HG03342 (cell line): ENCODE data around the gene TET3.
"Not testable (repeated sequence)": the region's sequence is repeated elsewhere in the genome, so short reads cannot be mapped to it uniquely, and the experiment has no call there.

Source experiments
- ATAC-seq: cut with Tn5 transposase; IDR thresholded peaks from one replicate; pipeline ENCODE4 v1.9.1; 2021; ENCODE audit warnings: mild to moderate bottlenecking, moderate library complexity; ENCODE audit not compliant: unreplicated experiment

TET3 gene

GRCh38 chr2:73984203-73984921, at the start of gene TET3:
TSS of gene TET3 (plus strand) at chr2:73984910. CDS start at chr2:73986404, 1,494 bp downstream.
- peak; percentile 37 for ATAC-seq

GRCh38 chr2:73935641-73936040, 49.1 kb upstream of the TET3 start:
- no peak for ATAC-seq

GRCh38 chr2:73937103-73937885, 47.4 kb upstream of the TET3 start:
- no peak for ATAC-seq

- ATAC-seq: no peak
Observed at GRCh38 chr2:73937899-73938298, 46.8 kb upstream of the TET3 start.

- ATAC-seq: no peak
Observed at GRCh38 chr2:73938718-73939352, 45.9 kb upstream of the TET3 start.

GRCh38 chr2:73939419-73939818, 45.3 kb upstream of the TET3 start:
- ATAC-seq: no peak

GRCh38 chr2:73940066-73940465, 44.6 kb upstream of the TET3 start:
- ATAC-seq: not testable (repeated sequence)

- ATAC-seq: no peak
Observed at GRCh38 chr2:73942664-73943063, 42.0 kb upstream of the TET3 start.

- no peak for ATAC-seq
Observed at GRCh38 chr2:73944714-73945113, 40.0 kb upstream of the TET3 start.

GRCh38 chr2:73946215-73946614, 38.5 kb upstream of the TET3 start:
- ATAC-seq: no peak

- no peak for ATAC-seq
Observed at GRCh38 chr2:73946666-73947065, 38.0 kb upstream of the TET3 start.

- no peak for ATAC-seq
Observed at GRCh38 chr2:73947412-73948018, 37.2 kb upstream of the TET3 start.

GRCh38 chr2:73949802-73950201, 34.9 kb upstream of the TET3 start:
- ATAC-seq: no peak

GRCh38 chr2:73952499-73953446, 31.9 kb upstream of the TET3 start:
- ATAC-seq: no peak

- no peak for ATAC-seq
Observed at GRCh38 chr2:73956218-73956865, 28.4 kb upstream of the TET3 start.

GRCh38 chr2:73961274-73961673, 23.4 kb upstream of the TET3 start:
- ATAC-seq: no peak

- no peak for ATAC-seq
Observed at GRCh38 chr2:73961823-73962615, 22.7 kb upstream of the TET3 start.

GRCh38 chr2:73962798-73963197, 21.9 kb upstream of the TET3 start:
- no peak for ATAC-seq
